SU-DHL-6 (cell line): Measurements from ENCODE around the gene ELP5.

Experiments
- H2AFZ ChIP-seq: fragments of 200-600 bp; sonication (generic); 2 replicates; pipeline ENCODE4 v1.6.1; 2014; ENCODE audit warnings: low read depth, mild to moderate bottlenecking, moderate library complexity, mixed read lengths, antibody characterized with exemption, low read length; ENCODE audit not compliant: severe bottlenecking
- H3F3A ChIP-seq: fragments of 200-600 bp; shearing (Covaris generic); 2 replicates; pipeline ENCODE4 v1.6.0; 2016; ENCODE audit warnings: antibody characterized with exemption, mild to moderate bottlenecking; ENCODE audit not compliant: insufficient read depth
- H3K27ac ChIP-seq: fragments of 200-600 bp; sonication (generic); 2 replicates; pipeline ENCODE4 v1.5.1; 2016; ENCODE audit warnings: low read depth, mild to moderate bottlenecking, low read length, moderate library complexity, mixed read lengths
- H3K27me3 ChIP-seq: fragments of 200-600 bp; sonication (generic), shearing (Covaris generic); 2 replicates; pipeline ENCODE4 v1.6.0; 2014; ENCODE audit warnings: mild to moderate bottlenecking, low read length
- H3K36me3 ChIP-seq: fragments of 200-600 bp; sonication (generic); 2 replicates; pipeline ENCODE4 v1.6.1; 2014; ENCODE audit warnings: mild to moderate bottlenecking, low read length, mixed read lengths
- H3K4me2 ChIP-seq: fragments of 300-600, 200-600 bp; shearing (Covaris generic), sonication (generic); 2 replicates; pipeline ENCODE4 v1.6.0; 2014; ENCODE audit warnings: low read length, low read depth, mild to moderate bottlenecking; ENCODE audit not compliant: poor library complexity, severe bottlenecking
- H3K4me3 ChIP-seq: fragments of 200-600 bp; sonication (generic); 2 replicates; pipeline ENCODE4 v1.5.1; 2014; ENCODE audit warnings: antibody characterized with exemption, low read length, mild to moderate bottlenecking, mixed read lengths; ENCODE audit not compliant: insufficient read depth, poor library complexity, severe bottlenecking
- H3K79me2 ChIP-seq: fragments of 200-600 bp; sonication (generic); 2 replicates; pipeline ENCODE4 v1.6.1; 2014; ENCODE audit warnings: mild to moderate bottlenecking, low read length, moderate library complexity; ENCODE audit not compliant: insufficient read depth
- H3K9ac ChIP-seq: fragments of 200-600 bp; sonication (generic); 2 replicates; pipeline ENCODE4 v1.7.0; 2014; ENCODE audit warnings: mild to moderate bottlenecking, low read length
- H3K9me2 ChIP-seq: fragments of 200-600 bp; sonication (generic); replicated peaks from 2 replicates; pipeline ENCODE4 v1.6.1; 2014; ENCODE audit warnings: low read length; ENCODE audit not compliant: insufficient read depth
- H3K9me3 ChIP-seq: fragments of 200-600 bp; sonication (generic); 2 replicates; pipeline ENCODE4 v1.6.1; 2014; ENCODE audit warnings: low read length, mixed read lengths; ENCODE audit not compliant: insufficient read depth
- H4K20me1 ChIP-seq: fragments of 200-600 bp; sonication (generic); 2 replicates; pipeline ENCODE4 v1.6.1; 2014; ENCODE audit warnings: low read depth, mild to moderate bottlenecking, antibody characterized with exemption, low read length, moderate library complexity, mixed read lengths
- EZH2phosphoT487 ChIP-seq: fragments of 200-600 bp; sonication (generic), shearing (Covaris generic); conservative IDR thresholded peaks from 2 replicates; pipeline ENCODE4 v1.6.1; 2018; ENCODE audit warnings: mild to moderate bottlenecking, antibody characterized with exemption, low read length, moderate library complexity, mixed read lengths
- TF ChIP-seq, protein P1 (sequence below): fragments of 200-600 bp; sonication (generic); IDR thresholded peaks from one replicate; pipeline ENCODE4 v1.5.1; 2017; ENCODE audit warnings: antibody characterized with exemption, mild to moderate bottlenecking, low read length, moderate library complexity; ENCODE audit not compliant: insufficient read depth, poor library complexity, severe bottlenecking

ELP5 gene

DNA sequence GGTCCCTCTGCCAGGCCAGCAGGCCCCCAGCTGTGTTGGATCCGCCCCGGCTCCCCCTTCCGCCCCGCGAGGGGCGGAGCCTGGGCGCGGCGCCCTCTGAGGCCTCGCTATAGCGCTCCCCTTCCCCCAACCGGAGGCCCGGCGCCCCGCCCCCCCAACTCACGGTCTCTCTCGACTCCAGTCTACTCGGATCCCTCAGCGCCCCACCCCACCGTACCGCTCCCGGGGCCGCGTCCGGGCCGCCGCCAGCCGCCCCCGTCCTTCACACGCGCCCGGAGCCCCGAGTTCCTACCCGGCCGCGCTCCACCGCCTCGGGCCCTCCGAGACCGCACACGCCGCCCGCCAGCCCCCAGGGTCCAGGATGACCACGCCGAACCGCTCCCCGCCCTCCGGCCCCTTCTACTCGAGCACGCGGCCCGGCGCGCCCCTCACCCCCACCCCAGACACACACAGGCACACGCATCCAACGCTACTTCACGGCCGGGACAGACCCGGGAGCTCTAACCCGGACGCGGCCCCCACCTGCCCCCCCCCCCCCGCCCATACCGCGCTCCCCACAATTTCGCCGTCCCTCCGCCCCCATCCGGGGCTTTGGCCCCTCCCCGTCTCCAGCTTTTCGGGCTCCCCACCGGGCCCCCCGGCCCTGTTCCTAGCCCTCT, 14.1 kb upstream of the ELP5 start:
- Histone ChIP-seq H3K36me3 (0 out of 2 replicates have a peak, but pooled peaks cover 3% of the 10 kb centered on the region), H3K4me2 (peak overlapping the region; percentile 67), H3K9me2 (no peaks in the 10 kb centered on the region), H3K27ac (peak overlapping the region; percentile 93), H3K79me2 (peaks cover 42% of the 10 kb centered on the region), H3K4me3 (peak overlapping the region; percentile 98), H2AFZ (no peak overlapping the region), H4K20me1 (peaks cover 6% of the 10 kb centered on the region; the same call in 1 of the 2 replicates), H3K27me3 (no peaks in the 10 kb centered on the region), H3K9me3 (no peaks in the 10 kb centered on the region), H3F3A (peaks cover 49% of the 10 kb centered on the region), H3K9ac (peak overlapping the region; percentile 100)
- TF ChIP-seq, protein P1, sequence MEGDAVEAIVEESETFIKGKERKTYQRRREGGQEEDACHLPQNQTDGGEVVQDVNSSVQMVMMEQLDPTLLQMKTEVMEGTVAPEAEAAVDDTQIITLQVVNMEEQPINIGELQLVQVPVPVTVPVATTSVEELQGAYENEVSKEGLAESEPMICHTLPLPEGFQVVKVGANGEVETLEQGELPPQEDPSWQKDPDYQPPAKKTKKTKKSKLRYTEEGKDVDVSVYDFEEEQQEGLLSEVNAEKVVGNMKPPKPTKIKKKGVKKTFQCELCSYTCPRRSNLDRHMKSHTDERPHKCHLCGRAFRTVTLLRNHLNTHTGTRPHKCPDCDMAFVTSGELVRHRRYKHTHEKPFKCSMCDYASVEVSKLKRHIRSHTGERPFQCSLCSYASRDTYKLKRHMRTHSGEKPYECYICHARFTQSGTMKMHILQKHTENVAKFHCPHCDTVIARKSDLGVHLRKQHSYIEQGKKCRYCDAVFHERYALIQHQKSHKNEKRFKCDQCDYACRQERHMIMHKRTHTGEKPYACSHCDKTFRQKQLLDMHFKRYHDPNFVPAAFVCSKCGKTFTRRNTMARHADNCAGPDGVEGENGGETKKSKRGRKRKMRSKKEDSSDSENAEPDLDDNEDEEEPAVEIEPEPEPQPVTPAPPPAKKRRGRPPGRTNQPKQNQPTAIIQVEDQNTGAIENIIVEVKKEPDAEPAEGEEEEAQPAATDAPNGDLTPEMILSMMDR = no peak
- TF ChIP-seq EZH2phosphoT487 = no peak

DNA sequence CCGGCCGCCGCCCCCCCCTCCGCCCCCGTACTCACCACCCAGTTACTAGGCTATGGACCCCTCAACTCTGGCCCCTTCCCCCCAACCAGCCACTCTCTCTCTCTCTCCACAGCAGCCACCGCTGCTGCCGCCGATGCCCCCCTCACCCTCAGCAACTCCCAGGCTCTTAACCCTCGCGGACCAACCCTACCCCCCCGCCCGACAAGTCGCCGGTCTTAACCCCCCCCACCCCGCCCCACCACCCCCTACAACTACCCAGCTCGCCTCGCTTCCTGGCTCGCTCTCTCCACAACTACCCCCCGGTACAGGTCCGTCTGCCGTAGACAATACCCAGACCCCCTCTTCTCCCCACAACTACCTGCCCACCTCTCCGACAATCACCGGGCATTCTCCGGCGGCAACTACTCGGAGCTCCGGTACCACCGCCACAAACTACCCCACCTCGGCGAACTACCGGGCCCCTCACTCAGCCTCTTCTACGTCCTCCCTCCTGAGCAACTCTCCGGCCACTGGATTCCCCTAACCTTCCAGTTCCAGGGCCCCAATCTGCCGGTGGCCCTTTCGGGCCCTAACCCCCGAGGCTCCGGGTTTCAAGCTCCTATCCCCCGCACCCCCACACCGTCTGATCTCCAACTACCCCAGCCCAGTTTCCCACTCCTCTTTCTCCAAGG, 13.5 kb upstream of the ELP5 start:
- Histone ChIP-seq H3K36me3 (0 out of 2 replicates have a peak, but pooled peaks cover 3% of the 10 kb centered on the region), H3K9me3 (no peaks in the 10 kb centered on the region), H3K79me2 (peaks cover 36% of the 10 kb centered on the region), H2AFZ (no peak overlapping the region), H3K4me2 (peak overlapping the region; percentile 67), H3K27me3 (no peaks in the 10 kb centered on the region), H3K9me2 (no peaks in the 10 kb centered on the region), H3F3A (peaks cover 53% of the 10 kb centered on the region), H3K9ac (peak overlapping the region; percentile 100), H4K20me1 (peaks cover 6% of the 10 kb centered on the region; the same call in 1 of the 2 replicates), H3K4me3 (peak overlapping the region; percentile 98), H3K27ac (peak overlapping the region; percentile 93)
- no peak for TF ChIP-seq EZH2phosphoT487
- TF ChIP-seq, protein P1 = no peak

DNA sequence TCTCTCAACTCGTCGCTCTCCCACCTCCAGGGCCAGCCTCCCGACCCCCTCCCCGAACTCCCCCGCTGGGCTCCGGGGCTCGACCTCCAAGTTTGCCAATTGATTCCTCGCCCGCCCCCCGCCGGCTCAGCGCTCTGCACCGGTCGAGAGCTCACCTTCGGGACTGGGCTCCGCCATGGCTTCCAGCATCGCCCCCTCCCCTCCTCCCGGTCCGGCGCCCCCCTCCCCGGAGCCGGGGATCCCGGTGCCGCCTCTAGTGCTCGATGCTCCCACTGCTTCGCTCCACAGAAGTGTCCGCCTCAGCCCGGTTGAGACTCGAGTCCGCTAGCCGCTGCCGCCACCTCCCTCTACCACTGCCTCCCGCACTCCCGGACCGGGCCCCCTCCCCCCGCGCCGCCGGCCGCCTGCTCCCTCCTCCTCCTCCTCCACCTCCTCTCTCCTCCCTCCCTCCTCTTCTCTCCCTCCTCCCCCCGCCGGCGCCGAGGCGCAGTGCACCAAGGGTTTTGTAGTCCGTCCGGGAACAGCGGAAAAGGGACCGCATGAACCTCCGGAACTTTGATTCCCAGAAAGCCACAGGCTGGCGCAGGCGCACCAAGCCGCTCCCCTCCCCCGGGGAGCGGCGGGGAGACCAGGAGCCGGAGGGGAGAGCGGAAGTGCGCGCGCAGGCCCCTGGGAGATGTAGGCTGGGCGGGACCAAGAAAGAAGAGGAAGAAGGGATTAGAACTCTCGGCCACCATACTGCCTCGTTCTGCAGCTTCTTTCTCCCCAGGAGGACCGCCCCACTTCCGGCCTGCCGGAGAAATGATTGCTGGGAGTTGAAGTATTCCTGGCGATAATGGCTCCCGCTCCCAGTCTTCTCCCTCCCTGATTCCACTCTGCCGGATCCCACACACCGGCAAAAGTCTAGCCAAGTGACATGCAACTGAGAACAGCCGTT, 12.7 kb upstream of the ELP5 start, which contains the start of gene PHF23:
Gene PHF23 (minus strand): TSS at position 367 of the 937 bp plus-strand sequence. CDS start 178 bp downstream, at position 189.
- Histone ChIP-seq H3K27me3 (no peaks in the 10 kb centered on the region), H3K9me3 (no peaks in the 10 kb centered on the region), H2AFZ (no peak within 1 kb of the TSS), H3K27ac (peak within 1 kb of the TSS; percentile 93), H3K9ac (peak within 1 kb of the TSS; percentile 100), H3K79me2 (peaks cover 32% of the 10 kb centered on the region), H3K4me2 (peak within 1 kb of the TSS; percentile 92), H4K20me1 (peaks cover 6% of the 10 kb centered on the region; the same call in 1 of the 2 replicates), H3K4me3 (peak within 1 kb of the TSS; percentile 98), H3K36me3 (0 out of 2 replicates have a peak, but pooled peaks cover 3% of the 10 kb centered on the region), H3F3A (peaks cover 59% of the 10 kb centered on the region), H3K9me2 (no peaks in the 10 kb centered on the region)
- no peak for TF ChIP-seq EZH2phosphoT487
- TF ChIP-seq, protein P1 = no peak
